Activated CD8-positive, alpha-beta memory T cell treated with anti-CD3 and anti-CD28 coated beads for 36 hours (primary cell): ENCODE results near the gene CADM2. TPM values are rescaled to one million over a fixed set of nuclear protein-coding genes. Genes with fewer than 3 reads are reported as not detected.
"Not testable (repeated sequence)": the region's sequence is repeated elsewhere in the genome, so short reads cannot be mapped to it uniquely, and the experiment has no call there.

ENCODE experiments used
- CTCF ChIA-PET: fragments of 350-600 bp; sonication (Branson Sonifier 250); formaldehyde crosslinking; loops from one replicate; lab custom pipeline; 2021; ENCODE audit warnings: antibody characterized with exemption; lab: Charles Lee
- POLR2A ChIA-PET: fragments of 350-600 bp; sonication (Branson Sonifier 250); formaldehyde crosslinking; loops from one replicate; lab custom pipeline; 2021; ENCODE audit warnings: antibody characterized with exemption; lab: Charles Lee
- total RNA-seq, 2 experiments: library from RNA; stranded (reverse); gene quantifications; one replicate each; pipeline ENCODE4 v1.2.3, GENCODE V29; 2021

The CADM2 gene
- total RNA-seq, 2 experiments from 2014 or later = 0.25 to 0.53 TPM

DNA sequence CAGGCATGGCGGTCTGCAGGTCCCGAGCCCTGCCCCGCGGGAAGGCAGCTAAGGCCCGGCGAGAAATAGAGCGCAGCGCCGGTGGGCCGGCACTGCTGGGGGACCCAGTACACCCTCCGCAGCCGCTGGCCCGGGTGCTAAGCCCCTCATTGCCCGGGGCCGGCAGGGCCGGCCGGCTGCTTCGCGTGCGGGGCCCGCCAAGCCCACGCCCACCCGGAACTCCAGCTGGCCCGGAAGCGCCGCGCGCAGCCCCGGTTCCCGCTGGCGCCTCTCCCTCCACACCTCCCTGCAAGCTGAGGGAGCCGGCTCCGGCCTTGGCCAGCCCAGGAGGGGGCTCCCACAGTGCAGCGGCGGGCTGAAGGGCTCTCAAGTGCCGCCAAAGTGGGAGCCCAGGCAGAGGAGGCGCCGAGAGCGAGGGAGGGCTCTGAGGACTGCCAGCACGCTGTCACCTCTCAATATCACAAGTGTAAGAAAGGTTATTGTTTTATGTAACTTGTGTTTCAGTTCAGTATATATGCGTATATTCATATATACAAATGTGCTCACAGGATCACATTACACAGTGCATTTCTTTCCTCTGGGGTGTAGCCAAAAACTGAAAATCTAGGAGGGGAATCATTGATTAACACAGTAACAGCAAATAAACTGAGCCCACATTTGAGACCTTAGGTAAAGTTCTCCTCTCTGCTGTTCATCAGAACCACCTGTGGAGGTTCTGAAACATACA is 546.2 kb downstream of the CADM2 start:
- CTCF ChIA-PET, POLR2A ChIA-PET: not testable (repeated sequence)

DNA sequence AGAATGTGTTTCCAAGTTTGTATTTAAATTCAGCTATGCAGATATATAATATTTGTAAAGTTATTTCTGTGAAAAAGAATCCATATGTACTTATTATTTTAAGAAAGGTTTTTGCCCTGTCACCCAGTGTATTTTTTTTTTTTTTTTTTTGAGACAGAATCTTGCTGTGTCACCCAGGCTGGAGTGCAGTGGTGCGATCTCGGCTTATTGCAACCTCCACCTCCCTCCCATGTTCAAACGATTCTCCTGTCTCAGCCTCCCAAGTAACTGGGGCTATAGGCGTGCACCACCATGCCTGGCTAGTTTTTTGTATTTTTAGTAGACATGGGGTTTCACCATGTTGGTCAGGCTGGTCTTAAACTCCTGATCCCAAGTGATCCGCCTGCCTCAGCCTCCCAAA is 548.3 kb downstream of the CADM2 start:
- CTCF ChIA-PET, POLR2A ChIA-PET: not testable (repeated sequence)

- ChIA-PET CTCF (no interaction called here), POLR2A (no interaction called here)
Measured at GRCh38 chr3:85508659-85509058, 549.9 kb downstream of the CADM2 start.

DNA sequence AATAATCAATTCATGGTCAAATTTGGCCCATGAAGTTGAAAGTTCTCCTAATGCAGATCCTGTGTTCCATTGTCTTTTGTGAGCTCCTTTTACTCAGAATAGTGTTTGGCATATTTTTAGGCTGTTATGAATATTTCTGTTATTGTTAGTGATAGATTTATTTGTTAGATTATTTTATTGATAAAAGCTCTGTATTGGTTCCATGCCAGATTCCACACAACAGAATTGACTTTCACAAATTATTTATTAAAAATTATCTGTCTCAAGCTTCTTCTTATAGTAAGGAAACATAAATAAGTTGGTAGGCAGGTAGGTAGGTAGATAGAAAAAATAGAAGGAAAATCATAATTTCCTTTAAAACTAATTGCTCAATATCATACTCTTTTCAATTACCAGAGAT is 557.4 kb downstream of the CADM2 start:
- ChIA-PET POLR2A (no interaction called here), CTCF (no interaction called here)

DNA sequence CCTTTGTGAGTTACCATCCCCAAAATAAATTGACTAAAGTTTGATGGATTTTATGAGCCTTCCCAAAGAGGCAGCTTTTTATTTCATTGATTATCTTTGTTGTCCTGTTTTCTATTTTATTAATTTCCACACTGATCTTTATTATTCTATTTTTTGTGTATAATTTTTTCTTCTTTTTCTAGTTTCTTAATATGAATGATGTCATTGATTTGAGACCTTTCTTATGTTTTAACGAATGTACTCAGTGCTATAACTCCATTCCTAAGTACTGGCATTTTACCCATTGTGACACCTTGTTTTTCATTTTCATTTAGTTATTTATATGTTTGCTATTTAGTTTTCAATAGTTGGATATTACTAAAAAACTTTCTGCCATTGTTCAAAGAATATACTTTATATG is 565.3 kb downstream of the CADM2 start:
- ChIA-PET POLR2A (no interaction called here), CTCF (no interaction called here)

DNA sequence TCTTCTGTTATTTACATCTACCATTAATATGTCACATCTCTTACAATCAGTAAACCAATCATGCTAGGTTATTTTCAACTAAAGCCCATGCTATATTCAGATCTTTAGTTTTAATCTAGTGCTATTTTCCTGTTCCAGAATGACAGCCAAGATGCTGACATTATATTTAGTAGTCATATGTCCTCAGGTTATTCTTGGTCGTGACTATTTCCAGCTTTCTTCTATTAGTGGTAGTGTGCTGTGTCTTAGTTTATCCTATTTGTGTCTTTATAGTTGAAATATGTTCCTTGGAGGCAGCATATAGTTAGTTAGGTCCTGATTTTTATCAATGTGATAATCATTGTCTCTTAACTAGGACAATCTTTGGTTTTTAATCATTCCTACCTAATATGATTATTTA is 566.5 kb downstream of the CADM2 start:
- ChIA-PET CTCF (no interaction called here), POLR2A (no interaction called here)

DNA sequence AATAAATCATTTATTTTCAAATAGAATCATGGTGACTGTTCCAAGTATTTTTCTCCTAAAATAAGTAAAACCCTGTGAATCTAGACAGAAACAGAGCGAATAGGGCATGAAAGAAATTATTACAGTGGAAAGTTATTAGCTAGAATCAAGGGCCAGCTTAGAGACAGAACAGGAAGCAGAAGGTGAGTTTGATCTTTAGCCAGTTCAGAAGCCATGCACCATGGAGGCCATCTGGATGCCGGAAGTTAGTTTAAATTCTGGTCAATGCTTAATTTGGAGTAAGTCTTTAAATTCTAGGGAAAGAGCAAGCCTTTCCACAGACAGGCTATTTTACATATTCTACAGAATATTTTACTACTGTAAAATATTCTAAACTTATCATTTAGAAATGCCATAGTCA is 574.8 kb downstream of the CADM2 start:
- ChIA-PET POLR2A (no interaction called here), CTCF (no interaction called here)

GRCh38 chr3:85535517-85535916 is 576.7 kb downstream of the CADM2 start:
- POLR2A ChIA-PET = no interaction called here
- CTCF ChIA-PET = no interaction called here

DNA sequence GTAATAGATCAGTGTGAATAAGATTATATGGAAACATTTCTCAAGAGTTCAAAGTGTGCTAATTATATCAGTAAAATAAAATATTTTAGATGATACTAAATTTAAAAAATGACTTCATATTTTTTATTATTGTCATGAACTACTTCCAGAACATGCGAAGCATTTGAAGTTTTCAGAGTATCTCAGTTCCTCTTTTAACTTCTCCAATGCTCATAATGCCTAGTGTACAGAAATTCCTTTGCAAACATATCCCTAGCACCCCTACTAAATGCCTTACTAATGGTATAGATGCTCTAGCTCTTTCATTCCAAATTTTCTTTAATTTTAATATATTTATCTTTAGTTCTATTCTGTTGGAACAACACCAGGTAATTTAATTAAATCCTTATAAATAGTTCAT is 580.4 kb downstream of the CADM2 start:
- ChIA-PET POLR2A (no interaction called here), CTCF (no interaction called here)

DNA sequence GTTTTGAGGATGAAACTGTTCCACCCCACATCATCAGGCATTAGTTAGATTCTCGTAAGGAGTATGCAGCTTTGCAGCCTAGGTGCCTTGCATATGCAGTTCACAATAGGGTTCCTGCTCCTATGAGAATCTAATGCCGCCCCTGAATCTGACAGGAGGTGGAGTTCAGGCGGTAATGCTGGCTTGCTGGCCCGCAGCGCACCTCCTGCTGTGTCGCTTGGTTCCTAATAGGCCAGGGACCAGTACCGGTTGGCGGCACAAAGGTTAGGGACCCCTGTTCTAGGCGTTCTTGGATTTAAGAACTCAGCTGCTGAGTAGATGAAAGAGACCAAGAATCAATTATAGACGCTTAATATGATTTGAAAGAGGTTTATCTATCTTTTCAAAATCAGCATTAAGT is 595.4 kb downstream of the CADM2 start:
- ChIA-PET CTCF (no interaction called here), POLR2A (interaction anchor here (0.7 kb wide), 1 partner anchor 353 kb away, joined by 3 read pairs; no protein-coding TSS in a partner anchor)

DNA sequence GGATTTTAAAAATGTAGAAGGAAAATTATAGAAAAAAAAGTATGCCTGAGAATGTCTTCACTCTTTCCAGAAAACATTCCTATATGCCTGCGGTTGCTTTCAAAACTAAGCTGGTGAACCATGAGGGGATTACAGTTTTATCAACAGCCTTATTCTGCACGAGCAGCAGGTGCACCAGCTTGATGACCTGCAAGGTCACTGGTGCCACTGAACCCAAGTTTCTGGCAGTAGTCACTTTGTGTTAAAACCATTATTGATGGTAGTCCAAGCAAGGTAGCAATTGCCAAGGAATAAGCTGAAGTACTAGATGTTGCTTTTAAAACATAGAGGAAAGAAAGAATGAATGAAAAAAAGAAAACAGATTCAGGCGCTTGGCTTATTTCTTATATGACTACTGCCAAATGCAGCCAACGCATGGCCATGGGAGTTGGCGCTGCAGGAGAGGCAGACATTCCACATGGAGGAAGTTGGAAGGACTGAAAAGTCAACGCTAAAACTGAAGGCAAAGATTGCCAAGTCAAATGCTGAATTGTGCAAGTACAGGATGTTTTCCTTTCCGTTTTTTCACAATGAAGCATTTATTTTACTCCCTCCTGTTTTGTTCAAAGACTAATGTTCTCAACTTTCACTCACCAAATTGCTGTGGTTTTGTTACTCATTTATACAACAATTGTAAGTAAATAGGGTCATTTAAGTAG is 601.4 kb downstream of the CADM2 start:
- ChIA-PET POLR2A (no interaction called here), CTCF (no interaction called here)

DNA sequence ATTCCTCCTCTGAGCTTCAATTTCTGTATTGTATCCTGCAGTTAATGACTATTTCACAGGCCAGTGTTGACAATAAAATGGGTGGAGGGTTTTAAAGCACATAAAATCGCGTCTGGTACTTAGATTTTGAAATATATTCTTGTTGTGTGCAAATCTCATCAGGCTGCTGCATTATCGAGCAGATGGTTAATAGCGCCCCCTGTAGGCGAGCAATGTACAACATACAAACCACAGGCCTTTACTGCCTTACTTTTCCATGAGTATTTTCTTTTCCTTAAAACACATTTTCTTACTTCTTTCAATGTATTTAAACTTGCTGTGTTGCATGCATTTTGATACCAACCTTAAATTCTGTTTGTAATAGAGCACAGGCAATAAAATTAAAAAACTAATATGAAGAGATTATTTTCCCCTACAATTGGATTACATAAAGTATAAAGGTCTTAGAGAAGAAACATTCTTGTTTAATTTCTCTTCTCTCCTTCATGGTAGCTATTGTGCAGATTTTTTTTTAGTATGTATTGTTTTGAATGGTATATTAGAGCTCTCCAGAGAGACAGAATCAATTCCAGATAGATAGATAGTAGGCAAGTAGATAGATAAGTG is 608.4 kb downstream of the CADM2 start:
- POLR2A ChIA-PET = interaction anchor here (0.6 kb wide), 1 partner anchor 663 kb away, joined by 3 read pairs; no protein-coding TSS in a partner anchor
- CTCF ChIA-PET = no interaction called here

GRCh38 chr3:85570819-85571218 is 612.0 kb downstream of the CADM2 start:
- CTCF ChIA-PET = no interaction called here

GRCh38 chr3:85571835-85572234 is 613.0 kb downstream of the CADM2 start:
- POLR2A ChIA-PET = no interaction called here
- CTCF ChIA-PET = no interaction called here

More at GRCh38 chr3:85570819-85571218, 612.0 kb downstream of the CADM2 start:
- POLR2A ChIA-PET = no interaction called here

DNA sequence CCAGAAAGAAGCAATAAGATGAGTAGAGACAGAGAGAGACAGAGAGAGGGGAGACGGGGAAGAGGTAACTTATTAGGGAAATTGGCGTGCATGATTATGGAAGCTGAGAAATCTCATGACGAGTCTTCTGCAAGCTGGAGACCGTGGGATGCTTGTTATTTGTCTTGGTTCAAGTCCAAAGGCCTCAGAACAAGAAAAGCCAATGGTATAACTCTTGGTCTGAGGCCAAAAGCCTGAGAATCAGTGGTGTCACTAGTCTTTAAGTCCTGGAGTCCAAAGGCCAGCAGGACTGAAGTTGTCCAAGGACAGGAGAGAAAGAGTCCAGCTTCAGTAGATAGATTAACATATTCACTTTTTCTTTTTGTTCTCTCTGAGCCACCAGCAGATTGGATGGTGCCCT is 613.6 kb downstream of the CADM2 start:
- CTCF ChIA-PET = no interaction called here
- POLR2A ChIA-PET = no interaction called here

- CTCF ChIA-PET = no interaction called here
- POLR2A ChIA-PET = no interaction called here
Measured at GRCh38 chr3:85572978-85573377, 614.2 kb downstream of the CADM2 start.

DNA sequence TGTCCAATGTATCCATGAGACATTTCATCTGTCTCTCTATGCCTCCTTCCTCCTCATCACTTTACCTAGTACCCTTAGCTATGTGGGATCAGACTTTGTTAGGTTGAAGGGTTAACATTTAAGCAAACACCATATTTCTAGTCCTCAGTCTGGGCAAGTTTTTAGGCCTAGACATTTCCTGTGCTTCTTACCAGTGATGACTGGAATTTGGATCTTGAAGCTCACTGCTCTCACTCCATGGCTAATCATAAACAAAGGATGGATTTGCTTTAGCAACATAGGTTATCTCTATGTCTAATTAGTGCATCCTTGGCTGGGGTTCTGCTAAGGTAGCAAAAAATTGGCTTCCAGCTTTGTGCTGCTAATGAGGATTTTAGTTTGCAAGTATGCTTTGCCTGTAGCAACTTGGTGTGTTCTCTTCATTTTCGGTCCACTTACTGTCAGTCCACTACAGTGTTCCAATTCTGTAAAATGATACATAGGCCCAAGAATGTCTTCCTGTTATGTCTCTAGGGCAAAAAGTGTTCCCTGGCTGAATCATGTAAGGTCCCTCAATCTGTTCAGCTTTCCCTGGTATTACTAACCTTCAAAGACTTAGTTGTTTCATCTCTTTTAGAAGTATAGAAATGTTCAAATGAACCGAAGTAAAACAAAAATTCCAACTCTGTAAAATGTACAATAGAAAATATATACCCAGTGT is 615.4 kb downstream of the CADM2 start:
- POLR2A ChIA-PET = no interaction called here
- CTCF ChIA-PET = interaction anchor here (0.9 kb wide), 1 partner anchor 17 kb away, joined by 3 read pairs; no protein-coding TSS in a partner anchor

- ChIA-PET POLR2A (no interaction called here), CTCF (no interaction called here)
Measured at GRCh38 chr3:85576091-85576690, 617.4 kb downstream of the CADM2 start.

- POLR2A ChIA-PET = no interaction called here
- CTCF ChIA-PET = no interaction called here
Measured at GRCh38 chr3:85576697-85577200, 618.0 kb downstream of the CADM2 start.
